NCI-H226 (cell line): ENCODE results near the gene FBXL13.
"Not testable (repeated sequence)": the region's sequence is repeated elsewhere in the genome, so short reads cannot be mapped to it uniquely, and the experiment has no call there.

ENCODE experiments used
- DNase-seq: peaks from one replicate; pipeline ENCODE4 v3.0.0-alpha.2; 2015

Gene FBXL13

GRCh38 chr7:103078226-103078625, 3.6 kb upstream of the FBXL13 start:
- DNase-seq = not testable (repeated sequence)

GRCh38 chr7:103077318-103077717, 2.7 kb upstream of the FBXL13 start:
- no peak for DNase-seq

- DNase-seq = no peak
These were observed 2.2 kb upstream of the FBXL13 start for GRCh38 chr7:103076764-103077163.

GRCh38 chr7:103075337-103075918, 832 bp upstream of the FBXL13 start:
- peak; percentile 27 for DNase-seq

GRCh38 chr7:103073989-103074518, 542 bp downstream of the FBXL13 start:
- DNase-seq = peak; percentile 87

GRCh38 chr7:103071000-103071399, 3.6 kb downstream of the FBXL13 start:
- DNase-seq = no peak

GRCh38 chr7:103068414-103069403, 5.9 kb downstream of the FBXL13 start:
- DNase-seq = no peak

- DNase-seq = peak; percentile 6
These were observed 8.9 kb downstream of the FBXL13 start for GRCh38 chr7:103065667-103066066.

GRCh38 chr7:103063895-103064294, 10.7 kb downstream of the FBXL13 start:
- no peak for DNase-seq

GRCh38 chr7:103059471-103059870, 15.1 kb downstream of the FBXL13 start:
- DNase-seq = no peak

GRCh38 chr7:103058122-103058521, 16.5 kb downstream of the FBXL13 start:
- DNase-seq = no peak

- not testable (repeated sequence) for DNase-seq
These were observed 18.6 kb downstream of the FBXL13 start for GRCh38 chr7:103056006-103056405.

GRCh38 chr7:103051519-103051918, 23.1 kb downstream of the FBXL13 start:
- no peak for DNase-seq

GRCh38 chr7:103048833-103049232, 25.8 kb downstream of the FBXL13 start:
- peak; percentile 25 for DNase-seq

- not testable (repeated sequence) for DNase-seq
These were observed 32.8 kb downstream of the FBXL13 start for GRCh38 chr7:103041815-103042214.

GRCh38 chr7:103037823-103038739, 36.5 kb downstream of the FBXL13 start:
- not testable (repeated sequence) for DNase-seq

- DNase-seq = no peak
These were observed 37.1 kb downstream of the FBXL13 start for GRCh38 chr7:103037476-103037822.

- not testable (repeated sequence) for DNase-seq
These were observed 40.3 kb downstream of the FBXL13 start for GRCh38 chr7:103034318-103034717.

- DNase-seq = no peak
These were observed 42.8 kb downstream of the FBXL13 start for GRCh38 chr7:103031781-103032180.

- no peak for DNase-seq
These were observed 43.6 kb downstream of the FBXL13 start for GRCh38 chr7:103031024-103031423.

GRCh38 chr7:103025341-103025740, 49.3 kb downstream of the FBXL13 start:
- DNase-seq = no peak

- not testable (repeated sequence) for DNase-seq
These were observed 51.0 kb downstream of the FBXL13 start for GRCh38 chr7:103023578-103023977.

GRCh38 chr7:103021490-103021889, 53.1 kb downstream of the FBXL13 start:
- DNase-seq = not testable (repeated sequence)
